Neural progenitor cell (in vitro differentiated cells): ENCODE data around the gene DDAH1. TPM values are rescaled to one million over a fixed set of nuclear protein-coding genes. Genes with fewer than 3 reads are reported as not detected.

Experiments
- DNase-seq: peaks from one replicate; pipeline ENCODE4 v3.0.0-alpha.2; 2016; ENCODE audit warnings: low spot score
- H2AFZ ChIP-seq: fragments of 200-600 bp; sonication (generic); replicated peaks from 2 replicates; pipeline ENCODE4 v1.6.1; 2016; ENCODE audit warnings: antibody characterized with exemption
- H3F3A ChIP-seq: fragments of 200-600 bp; sonication (generic); 2 replicates; pipeline ENCODE4 v1.6.1; 2016; ENCODE audit warnings: antibody characterized with exemption, low read depth
- H3K27ac ChIP-seq: fragments of 200-600 bp; sonication (generic); 2 replicates; pipeline ENCODE4 v1.5.1; 2016; ENCODE audit warnings: mild to moderate bottlenecking
- H3K27me3 ChIP-seq: fragments of 200-600 bp; sonication (generic); 2 replicates; pipeline ENCODE4 v1.6.1; 2016; ENCODE audit warnings: mild to moderate bottlenecking, moderate library complexity
- H3K36me3 ChIP-seq: fragments of 200-600 bp; sonication (generic); 2 replicates; pipeline ENCODE4 v1.5.1; 2016
- H3K4me1 ChIP-seq: fragments of 200-600 bp; sonication (generic); 2 replicates; pipeline ENCODE4 v1.6.1; 2016; ENCODE audit warnings: mixed run types
- H3K4me2 ChIP-seq: fragments of 200-600 bp; sonication (generic); 2 replicates; pipeline ENCODE4 v1.6.1; 2016
- H3K4me3 ChIP-seq: fragments of 200-600 bp; sonication (generic); 2 replicates; pipeline ENCODE4 v1.5.1; 2016
- H3K79me2 ChIP-seq: fragments of 200-600 bp; sonication (generic); 2 replicates; pipeline ENCODE4 v1.6.1; 2016; ENCODE audit warnings: low read depth
- H3K9ac ChIP-seq: fragments of 200-600 bp; sonication (generic); 2 replicates; pipeline ENCODE4 v1.6.1; 2016
- H3K9me3 ChIP-seq: fragments of 200-600 bp; sonication (generic); 2 replicates; pipeline ENCODE4 v1.5.1; 2016; ENCODE audit warnings: low read depth
- H4K20me1 ChIP-seq: fragments of 200-600 bp; sonication (generic); 2 replicates; pipeline ENCODE4 v1.6.1; 2016; ENCODE audit warnings: low read depth
- H3K27ac Mint-ChIP-seq: 3 replicates; pipeline ENCODE4 v1.8.0; 2021; ENCODE audit warnings: mixed read lengths
- H3K27me3 Mint-ChIP-seq: 2 replicates; pipeline ENCODE4 v1.8.0; 2022; ENCODE audit warnings: low read depth, mild to moderate bottlenecking, inconsistent platforms, moderate library complexity, mixed read lengths; ENCODE audit not compliant: insufficient read depth
- H3K36me3 Mint-ChIP-seq: 3 replicates; pipeline ENCODE4 v1.8.0; 2021; ENCODE audit warnings: mixed read lengths
- H3K4me1 Mint-ChIP-seq: 3 replicates; pipeline ENCODE4 v1.8.0; 2021; ENCODE audit warnings: mixed read lengths
- H3K4me3 Mint-ChIP-seq: 3 replicates; pipeline ENCODE4 v1.8.0; 2021; ENCODE audit warnings: mild to moderate bottlenecking, moderate library complexity, mixed read lengths
- H3K9me3 Mint-ChIP-seq: 3 replicates; pipeline ENCODE4 v1.8.0; 2020; ENCODE audit warnings: mixed read lengths
- CTCF ChIP-seq: fragments of 200-600 bp; sonication (generic); IDR thresholded peaks from 2 replicates; pipeline ENCODE4 v1.5.1; 2017; ENCODE audit warnings: antibody characterized with exemption, mild to moderate bottlenecking
- EZH2 ChIP-seq: fragments of 200-600 bp; sonication (generic); IDR thresholded peaks from 2 replicates; pipeline ENCODE4 v1.6.1; 2017; ENCODE audit warnings: antibody characterized with exemption, mild to moderate bottlenecking, moderate library complexity
- EZH2phosphoT487 ChIP-seq: fragments of 200-600 bp; sonication (generic); IDR thresholded peaks from 2 replicates; pipeline ENCODE4 v1.6.1; 2017; ENCODE audit warnings: antibody characterized with exemption
- total RNA-seq: library from RNA; depleted of rRNA; stranded (reverse); fragments of >200 nt; gene quantifications from 2 replicates; pipeline ENCODE4 v1.2.3, GENCODE V29; 2015; ENCODE audit warnings: low replicate concordance

The DDAH1 gene
- total RNA-seq, 1 donor from 2014 or later, result 23.1 TPM

- H3K27me3 Mint-ChIP-seq, result no peaks in the 10 kb centered on the region
- no peak overlapping the region for H3K9ac ChIP-seq
- H3K4me3 ChIP-seq, result no peak overlapping the region
- H3F3A ChIP-seq, result no peaks in the 10 kb centered on the region
- no peaks in the 10 kb centered on the region for H3K27me3 ChIP-seq
- H3K4me2 ChIP-seq, result no peak overlapping the region
- H3K36me3 ChIP-seq, result no peaks in the 10 kb centered on the region
- H3K4me1 ChIP-seq, result no peaks in the 10 kb centered on the region
- H3K9me3 ChIP-seq, result no peaks in the 10 kb centered on the region
- no peak for TF ChIP-seq EZH2phosphoT487
- TF ChIP-seq EZH2, result no peak
- TF ChIP-seq CTCF, result no peak
- DNase-seq, result no peak
- peaks cover 12% of the 10 kb centered on the region for H3K4me1 Mint-ChIP-seq
- peaks cover 7% of the 10 kb centered on the region for H3K9me3 Mint-ChIP-seq
- H3K27ac Mint-ChIP-seq, result no peak overlapping the region
- no peaks in the 10 kb centered on the region for H4K20me1 ChIP-seq
- H3K79me2 ChIP-seq, result no peaks in the 10 kb centered on the region
- H3K4me3 Mint-ChIP-seq, result no peak overlapping the region
- no peak overlapping the region for H2AFZ ChIP-seq
- peaks cover 4% of the 10 kb centered on the region for H3K36me3 Mint-ChIP-seq
- no peak overlapping the region for H3K27ac ChIP-seq
Measured at GRCh38 chr1:85450832-85451231, 14.1 kb downstream of the DDAH1 start.

- Mint-ChIP-seq H3K36me3 (peaks cover 7% of the 10 kb centered on the region), H3K27ac (no peak overlapping the region), H3K9me3 (peaks cover 7% of the 10 kb centered on the region), H3K4me1 (peaks cover 12% of the 10 kb centered on the region), H3K27me3 (no peaks in the 10 kb centered on the region), H3K4me3 (no peak overlapping the region)
- no peak for TF ChIP-seq EZH2
- no peak for TF ChIP-seq CTCF
- TF ChIP-seq EZH2phosphoT487, result no peak
- H4K20me1 ChIP-seq, result no peaks in the 10 kb centered on the region
- H3K27me3 ChIP-seq, result no peaks in the 10 kb centered on the region
- DNase-seq, result no peak
- no peak overlapping the region for H3K4me3 ChIP-seq
- H3K4me1 ChIP-seq, result no peaks in the 10 kb centered on the region
- H3K4me2 ChIP-seq, result no peak overlapping the region
- H3F3A ChIP-seq, result no peaks in the 10 kb centered on the region
- no peak overlapping the region for H3K9ac ChIP-seq
- H3K9me3 ChIP-seq, result no peaks in the 10 kb centered on the region
- no peak overlapping the region for H3K27ac ChIP-seq
- no peak overlapping the region for H2AFZ ChIP-seq
- H3K79me2 ChIP-seq, result no peaks in the 10 kb centered on the region
- H3K36me3 ChIP-seq, result no peaks in the 10 kb centered on the region
Measured at GRCh38 chr1:85449356-85449755, 15.6 kb downstream of the DDAH1 start.

- no peak for DNase-seq
- Mint-ChIP-seq H3K36me3 (peaks cover 8% of the 10 kb centered on the region), H3K9me3 (peaks cover 16% of the 10 kb centered on the region), H3K27me3 (no peaks in the 10 kb centered on the region), H3K4me1 (peaks cover 12% of the 10 kb centered on the region), H3K27ac (no peak overlapping the region), H3K4me3 (no peak overlapping the region)
- Histone ChIP-seq H3K4me3 (no peak overlapping the region), H3K79me2 (no peaks in the 10 kb centered on the region), H3K27me3 (no peaks in the 10 kb centered on the region), H3K9ac (no peak overlapping the region), H4K20me1 (no peaks in the 10 kb centered on the region), H3K36me3 (no peaks in the 10 kb centered on the region), H3F3A (no peaks in the 10 kb centered on the region), H3K4me2 (no peak overlapping the region), H2AFZ (no peak overlapping the region), H3K4me1 (no peaks in the 10 kb centered on the region), H3K9me3 (no peaks in the 10 kb centered on the region), H3K27ac (no peak overlapping the region)
- TF ChIP-seq EZH2 (no peak), EZH2phosphoT487 (no peak), CTCF (no peak)
Measured at GRCh38 chr1:85448358-85448757, 16.6 kb downstream of the DDAH1 start.
